ENCODE results near the gene DNAH8.

DNA sequence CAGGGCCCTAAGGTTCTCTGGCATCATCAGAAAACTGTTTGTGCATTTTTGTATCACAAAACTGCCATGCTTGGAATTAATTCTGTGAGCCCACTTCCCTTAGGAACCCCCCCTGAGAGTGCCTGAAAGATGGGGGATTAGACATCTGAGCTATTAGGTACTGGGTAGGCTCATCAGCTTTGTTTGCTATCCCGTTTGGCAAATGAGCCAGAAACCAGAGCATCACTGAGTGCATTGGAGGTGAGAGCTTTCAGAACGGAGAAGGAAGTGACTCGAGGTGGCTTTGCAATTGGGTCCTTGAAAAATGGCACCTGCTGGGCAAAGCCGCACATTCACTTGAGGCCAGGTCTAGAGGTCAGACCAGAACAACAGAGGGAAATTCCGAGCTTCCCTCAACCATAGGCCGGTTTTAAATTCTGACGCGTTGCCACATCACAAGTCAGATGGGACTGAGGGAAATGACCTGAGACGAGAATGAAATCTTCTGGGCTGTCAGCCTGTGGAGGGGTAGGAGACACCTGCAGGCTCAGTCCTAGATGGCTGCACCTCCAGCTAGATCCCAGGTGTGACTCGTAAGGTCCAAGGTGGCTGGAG, 325.1 kb downstream of the DNAH8 start:
- TF ChIP-seq, protein P1, sequence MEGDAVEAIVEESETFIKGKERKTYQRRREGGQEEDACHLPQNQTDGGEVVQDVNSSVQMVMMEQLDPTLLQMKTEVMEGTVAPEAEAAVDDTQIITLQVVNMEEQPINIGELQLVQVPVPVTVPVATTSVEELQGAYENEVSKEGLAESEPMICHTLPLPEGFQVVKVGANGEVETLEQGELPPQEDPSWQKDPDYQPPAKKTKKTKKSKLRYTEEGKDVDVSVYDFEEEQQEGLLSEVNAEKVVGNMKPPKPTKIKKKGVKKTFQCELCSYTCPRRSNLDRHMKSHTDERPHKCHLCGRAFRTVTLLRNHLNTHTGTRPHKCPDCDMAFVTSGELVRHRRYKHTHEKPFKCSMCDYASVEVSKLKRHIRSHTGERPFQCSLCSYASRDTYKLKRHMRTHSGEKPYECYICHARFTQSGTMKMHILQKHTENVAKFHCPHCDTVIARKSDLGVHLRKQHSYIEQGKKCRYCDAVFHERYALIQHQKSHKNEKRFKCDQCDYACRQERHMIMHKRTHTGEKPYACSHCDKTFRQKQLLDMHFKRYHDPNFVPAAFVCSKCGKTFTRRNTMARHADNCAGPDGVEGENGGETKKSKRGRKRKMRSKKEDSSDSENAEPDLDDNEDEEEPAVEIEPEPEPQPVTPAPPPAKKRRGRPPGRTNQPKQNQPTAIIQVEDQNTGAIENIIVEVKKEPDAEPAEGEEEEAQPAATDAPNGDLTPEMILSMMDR (IDR thresholded peaks at IDR 0.05; ENCODE audit: low read depth, low read length, poor library complexity, severe bottlenecking) = no peak
- TF ChIP-seq EZH2phosphoT487 (IDR thresholded peaks at IDR 0.05; ENCODE audit: borderline replicate concordance, low read length) = no peak
